ENCODE data around the gene SKIC8.

The SKIC8 gene

GRCh38 chr15:78299101-78299930 is at the start of gene SKIC8:
SKIC8 (minus strand) TSS chr15:78299609; CDS start chr15:78295686, 3,923 bp downstream.
- peak; percentile 91 to 96 for DNase-seq (ENCODE audit: low read depth in 2 of 2)
- H3K4me3 ChIP-seq (replicated peaks in 1 of 2; ENCODE audit: low read depth in 2 of 2, low read length in 2 of 2): peak within 1 kb of the TSS; percentile 99 to 100
- TF ChIP-seq, protein P1, sequence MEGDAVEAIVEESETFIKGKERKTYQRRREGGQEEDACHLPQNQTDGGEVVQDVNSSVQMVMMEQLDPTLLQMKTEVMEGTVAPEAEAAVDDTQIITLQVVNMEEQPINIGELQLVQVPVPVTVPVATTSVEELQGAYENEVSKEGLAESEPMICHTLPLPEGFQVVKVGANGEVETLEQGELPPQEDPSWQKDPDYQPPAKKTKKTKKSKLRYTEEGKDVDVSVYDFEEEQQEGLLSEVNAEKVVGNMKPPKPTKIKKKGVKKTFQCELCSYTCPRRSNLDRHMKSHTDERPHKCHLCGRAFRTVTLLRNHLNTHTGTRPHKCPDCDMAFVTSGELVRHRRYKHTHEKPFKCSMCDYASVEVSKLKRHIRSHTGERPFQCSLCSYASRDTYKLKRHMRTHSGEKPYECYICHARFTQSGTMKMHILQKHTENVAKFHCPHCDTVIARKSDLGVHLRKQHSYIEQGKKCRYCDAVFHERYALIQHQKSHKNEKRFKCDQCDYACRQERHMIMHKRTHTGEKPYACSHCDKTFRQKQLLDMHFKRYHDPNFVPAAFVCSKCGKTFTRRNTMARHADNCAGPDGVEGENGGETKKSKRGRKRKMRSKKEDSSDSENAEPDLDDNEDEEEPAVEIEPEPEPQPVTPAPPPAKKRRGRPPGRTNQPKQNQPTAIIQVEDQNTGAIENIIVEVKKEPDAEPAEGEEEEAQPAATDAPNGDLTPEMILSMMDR (IDR thresholded peaks at IDR 0.05; ENCODE audit: low read depth, low read length): no peak

DNA sequence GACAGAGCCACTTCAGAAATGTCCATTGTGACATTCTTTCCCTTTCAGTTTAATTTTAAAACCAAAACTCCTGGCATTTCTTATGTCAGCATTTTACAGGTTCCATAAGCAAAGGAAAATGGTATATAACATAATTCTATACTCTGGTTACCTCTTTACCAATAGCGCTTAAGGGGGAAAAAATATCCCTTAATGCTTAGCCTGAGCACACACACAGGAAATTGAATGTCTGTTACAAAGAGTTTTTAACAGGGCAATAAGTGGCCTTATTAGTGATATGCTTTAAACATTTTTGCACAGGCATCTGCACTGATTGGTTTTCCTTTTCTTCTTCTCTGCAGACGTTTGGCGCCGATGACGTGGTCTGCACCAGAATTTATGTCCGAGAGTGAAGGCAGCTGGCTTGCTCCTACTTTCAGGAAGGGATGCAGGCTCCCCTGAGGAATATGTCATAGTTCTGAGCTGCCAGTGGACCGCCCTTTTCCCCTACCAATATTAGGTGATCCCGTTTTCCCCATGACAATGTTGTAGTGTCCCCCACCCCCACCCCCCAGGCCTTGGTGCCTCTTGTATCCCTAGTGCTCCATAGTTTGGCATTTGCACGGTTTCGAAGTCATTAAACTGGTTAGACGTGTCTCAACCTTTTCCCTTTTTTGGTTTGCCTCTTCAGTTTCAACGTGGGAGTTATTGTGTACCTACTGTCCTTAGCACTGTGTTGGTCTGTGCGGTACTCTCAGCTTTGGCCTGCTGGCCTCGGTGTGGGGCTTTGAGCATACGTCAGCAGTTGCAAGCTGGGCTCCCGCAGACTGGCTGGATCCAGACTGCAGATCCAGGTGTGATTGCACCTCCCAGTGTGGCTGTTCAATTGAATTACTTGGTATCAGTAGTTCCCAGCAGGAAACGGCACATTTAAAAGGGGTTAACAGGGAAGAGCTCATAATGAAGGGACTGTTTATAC is 48.5 kb upstream of the SKIC8 start:
- no peak overlapping the region for H3K4me3 ChIP-seq (replicated peaks in 1 of 2; ENCODE audit: low read depth in 2 of 2, low read length in 2 of 2)
- DNase-seq (ENCODE audit: low read depth in 2 of 2): peak in 1 of 2 donors; percentile 13
- TF ChIP-seq, protein P1 (IDR thresholded peaks at IDR 0.05; ENCODE audit: low read depth, low read length): no peak

DNA sequence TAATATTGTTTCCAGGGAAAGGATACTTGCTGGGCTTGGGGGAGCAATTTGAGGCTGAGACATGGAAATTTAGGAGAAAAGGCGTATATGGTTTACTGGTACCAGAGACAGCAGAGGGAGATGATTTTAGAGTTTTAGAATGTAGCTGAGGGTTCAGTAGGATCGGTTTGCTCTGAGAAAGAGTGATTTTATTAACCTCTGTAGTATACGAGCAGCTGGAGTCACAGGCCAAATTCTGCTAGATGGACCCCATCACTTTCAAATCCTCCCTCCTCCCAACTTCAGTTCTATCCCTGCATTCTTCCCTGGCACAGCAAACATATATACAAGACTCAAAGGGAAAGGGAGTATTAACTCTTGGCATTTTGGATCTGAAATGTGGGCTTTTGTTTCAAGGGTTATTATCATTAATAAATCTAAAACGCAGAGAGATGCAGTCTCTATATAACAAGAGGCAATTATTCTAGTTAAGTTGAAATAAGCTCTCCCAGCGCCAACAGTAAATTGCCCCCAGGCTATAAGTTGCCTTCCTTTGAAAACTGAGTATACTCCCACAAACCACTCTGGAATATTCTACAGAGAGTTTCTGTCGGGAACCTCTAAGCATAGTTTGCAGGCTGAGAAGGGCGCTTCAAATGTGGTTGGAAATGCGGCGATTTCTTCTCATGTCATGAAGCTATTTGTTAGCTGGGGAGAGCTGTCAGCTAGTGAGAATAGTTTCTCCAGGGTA is 46.2 kb upstream of the SKIC8 start:
- no peak overlapping the region for H3K4me3 ChIP-seq (replicated peaks in 1 of 2; ENCODE audit: low read depth in 2 of 2, low read length in 2 of 2)
- no peak for DNase-seq (ENCODE audit: low read depth in 2 of 2)
- TF ChIP-seq, protein P1 (IDR thresholded peaks at IDR 0.05; ENCODE audit: low read depth, low read length): no peak

DNA sequence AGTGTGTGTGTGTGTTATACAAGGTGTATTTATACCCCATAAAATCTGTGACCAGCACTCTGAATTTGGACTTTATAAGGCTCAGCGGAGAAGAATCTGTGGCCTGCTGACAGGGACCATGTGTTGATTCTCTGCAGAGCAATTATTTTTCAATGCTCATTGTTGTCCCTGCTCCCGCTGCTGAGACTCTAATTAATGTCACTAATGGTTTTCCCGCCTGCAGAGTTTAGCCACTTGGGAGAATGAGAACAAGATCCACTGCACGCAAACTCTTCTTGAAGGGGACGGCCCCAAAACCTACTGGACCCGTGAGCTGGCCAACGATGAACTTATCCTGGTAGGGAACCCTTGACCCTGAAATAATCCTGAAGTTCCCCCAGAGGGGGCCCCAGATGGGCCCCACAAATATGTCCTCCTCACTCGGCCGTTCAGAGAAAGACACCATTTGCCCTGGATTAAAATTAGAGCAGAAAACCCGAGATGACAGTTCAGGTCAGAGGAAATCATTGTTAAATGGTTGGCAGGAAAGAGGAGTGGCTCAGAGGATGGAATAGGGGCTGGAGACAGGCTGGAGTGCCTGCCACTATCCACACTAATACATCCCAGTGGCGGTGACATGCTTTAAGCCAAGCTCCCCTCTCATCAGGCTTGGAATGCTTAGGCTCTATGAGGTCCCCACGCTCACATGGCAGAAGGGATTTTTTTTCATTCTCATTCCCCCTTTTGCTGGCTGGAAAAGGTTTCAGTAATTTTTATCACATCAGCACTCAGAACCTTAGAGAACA is 44.1 kb upstream of the SKIC8 start:
- TF ChIP-seq, protein P1 (IDR thresholded peaks at IDR 0.05; ENCODE audit: low read depth, low read length): no peak
- DNase-seq (ENCODE audit: low read depth in 2 of 2): no peak
- H3K4me3 ChIP-seq (replicated peaks in 1 of 2; ENCODE audit: low read depth in 2 of 2, low read length in 2 of 2): no peak overlapping the region

GRCh38 chr15:78342021-78342420 is 42.6 kb upstream of the SKIC8 start:
- no peak overlapping the region for H3K4me3 ChIP-seq (replicated peaks in 1 of 2; ENCODE audit: low read depth in 2 of 2, low read length in 2 of 2)
- no peak for DNase-seq (ENCODE audit: low read depth in 2 of 2)
- TF ChIP-seq, protein P1 (IDR thresholded peaks at IDR 0.05; ENCODE audit: low read depth, low read length): no peak
